HCT116 (cell line): ENCODE data around the gene ZNF423. TPM values are rescaled to one million over a fixed set of nuclear protein-coding genes. Genes with fewer than 3 reads are reported as not detected.

Source experiments
- ATAC-seq: fragments of 200-7000 bp; cut with Tn5 transposase; 2 replicates; pipeline ENCODE4 v1.9.1; 2020; ENCODE audit warnings: mild to moderate bottlenecking, moderate library complexity
- BruUV-seq: library from RNA; stranded (reverse); fragments of 400-500 nt; replicated peaks from 2 replicates; lab custom pipeline; 2021; lab: Mats Ljungman, UMichigan
- CTCF ChIA-PET: fragments of 300-600 bp; sonication (Branson Sonifier 250); formaldehyde crosslinking; loops from one replicate; lab custom pipeline; 2021; ENCODE audit warnings: antibody characterized with exemption; lab: Charles Lee
- POLR2A ChIA-PET: fragments of 300-600, 350-600 bp; sonication (Branson Sonifier 250); formaldehyde crosslinking; loops from one replicate; lab custom pipeline; 2021; ENCODE audit warnings: antibody characterized with exemption; lab: Charles Lee
- RAD21 ChIA-PET, 2 experiments: fragments of 300-600 bp; sonication (Branson Sonifier 250); formaldehyde crosslinking; loops; one replicate each; lab custom pipeline; 2023; ENCODE audit warnings: low total read pairs in 2 of 2; ENCODE audit not compliant: uncharacterized antibody in 2 of 2, unreplicated experiment in 2 of 2, low non-redundant PET in 1 of 2; lab: Charles Lee
- DNase-seq: peaks from one replicate; pipeline ENCODE4 v3.0.0-alpha.2; 2010; ENCODE audit warnings: low read depth, low spot score
- H2AFZ ChIP-seq: fragments of 200-600 bp; shearing (Covaris generic), sonication (generic); 2 replicates; pipeline ENCODE4 v1.6.1; 2017; ENCODE audit warnings: low read depth, mixed run types, mixed read lengths, antibody characterized with exemption, low read length; ENCODE audit not compliant: poor library complexity, severe bottlenecking
- H3K27ac ChIP-seq: 2 replicates; pipeline ENCODE4 v1.5.1; 2012; ENCODE audit warnings: low read depth, low read length
- H3K27me3 ChIP-seq: fragments of 200-600 bp; sonication (generic); 2 replicates; pipeline ENCODE4 v1.6.1; 2016; ENCODE audit warnings: mixed run types, low read length, mixed read lengths; ENCODE audit not compliant: insufficient read depth
- H3K36me3 ChIP-seq, 2 experiments: fragments of 200-500 bp in 1 of 2; fragments of 200-600 bp in 1 of 2; sonication (Bioruptor generic) in 1 of 2; sonication (generic) in 1 of 2; 2 replicates each; pipeline versions ENCODE4 v1.5.1 to v1.6.1; 2014 to 2016; ENCODE audit warnings: low read length in 2 of 2, inconsistent platforms in 1 of 2, mixed read lengths in 1 of 2, mixed run types in 1 of 2; ENCODE audit not compliant: insufficient read depth in 2 of 2, control insufficient read depth in 1 of 2
- H3K4me1 ChIP-seq, 2 experiments: fragments of 200-600 bp in 1 of 2; sonication (generic) in 1 of 2; 2 replicates each; pipeline versions ENCODE4 v1.5.1 to v1.6.1; 2012 to 2017; ENCODE audit warnings: low read length in 2 of 2, inconsistent platforms in 1 of 2, mild to moderate bottlenecking in 1 of 2, mixed read lengths in 1 of 2, mixed run types in 1 of 2, moderate library complexity in 1 of 2; ENCODE audit not compliant: insufficient read depth in 2 of 2, control insufficient read depth in 1 of 2
- H3K4me2 ChIP-seq: fragments of 200-600 bp; sonication (generic); 2 replicates; pipeline ENCODE4 v1.6.1; 2017; ENCODE audit warnings: mixed run types, low read length, mixed read lengths
- H3K4me3 ChIP-seq, 2 experiments: fragments of 200-600 bp in 1 of 2; sonication (generic) in 1 of 2; replicated peaks in 1 of 2; 2 replicates each; pipeline ENCODE4 v1.5.1; 2011 to 2016; ENCODE audit warnings: low read length in 2 of 2, control low read depth in 1 of 2, low read depth in 1 of 2, mild to moderate bottlenecking in 1 of 2, mixed read lengths in 1 of 2, mixed run types in 1 of 2
- H3K79me2 ChIP-seq: fragments of 200-600 bp; sonication (generic); 2 replicates; pipeline ENCODE4 v1.6.1; 2017; ENCODE audit warnings: mild to moderate bottlenecking, mixed run types, low read length, moderate library complexity, mixed read lengths; ENCODE audit not compliant: insufficient read depth
- H3K9ac ChIP-seq: fragments of 200-600 bp; sonication (generic); 2 replicates; pipeline ENCODE4 v1.6.1; 2016; ENCODE audit warnings: low read length, mixed read lengths
- H3K9me2 ChIP-seq: fragments of 200-600 bp; sonication (generic), shearing (Covaris generic); 2 replicates; pipeline ENCODE4 v1.6.1; 2017; ENCODE audit warnings: mixed run types, mild to moderate bottlenecking, moderate library complexity; ENCODE audit not compliant: insufficient read depth
- H3K9me3 ChIP-seq, 2 experiments: fragments of 200-500 bp in 1 of 2; fragments of 200-600 bp in 1 of 2; sonication (Bioruptor generic) in 1 of 2; sonication (generic) in 1 of 2; 2 replicates each; pipeline ENCODE4 v1.6.1; 2014 to 2017; ENCODE audit warnings: low read length in 2 of 2, mixed read lengths in 2 of 2, inconsistent platforms in 1 of 2, low read depth in 1 of 2, mild to moderate bottlenecking in 1 of 2, mixed run types in 1 of 2, moderate library complexity in 1 of 2; ENCODE audit not compliant: control insufficient read depth in 1 of 2, insufficient read depth in 1 of 2
- H4K20me1 ChIP-seq: fragments of 200-600 bp; sonication (generic), shearing (Covaris generic); 2 replicates; pipeline ENCODE4 v1.6.1; 2017; ENCODE audit warnings: mixed run types, mild to moderate bottlenecking, moderate library complexity; ENCODE audit not compliant: insufficient read depth
- CBX3 ChIP-seq: IDR thresholded peaks from 2 replicates; pipeline ENCODE4 v1.6.1; 2012; ENCODE audit warnings: low read depth
- CEBPB ChIP-seq: IDR thresholded peaks from 2 replicates; pipeline ENCODE4 v1.6.1; 2012; ENCODE audit warnings: low read depth
- EGR1 ChIP-seq: IDR thresholded peaks from 2 replicates; pipeline ENCODE4 v1.6.1; 2012; ENCODE audit warnings: low read depth
- EZH2phosphoT487 ChIP-seq: fragments of 200-600 bp; IDR thresholded peaks from 2 replicates; pipeline ENCODE4 v1.6.1; 2018; ENCODE audit warnings: antibody characterized with exemption, borderline replicate concordance
- FOSL1 ChIP-seq: IDR thresholded peaks from 2 replicates; pipeline ENCODE4 v1.6.1; 2012; ENCODE audit warnings: low read depth
- JUND ChIP-seq: IDR thresholded peaks from 2 replicates; pipeline ENCODE4 v1.6.1; 2012
- POLR2A ChIP-seq: IDR thresholded peaks from 2 replicates; pipeline ENCODE4 v1.7.0; 2011; ENCODE audit warnings: borderline replicate concordance; ENCODE audit not compliant: insufficient read depth, insufficient read length; ENCODE audit errors: extremely low read depth
- POLR2AphosphoS5 ChIP-seq: IDR thresholded peaks from 2 replicates; pipeline ENCODE4 v1.6.1; 2011; ENCODE audit warnings: mild to moderate bottlenecking, low read depth, low read length, moderate library complexity
- SIN3A ChIP-seq: IDR thresholded peaks from 2 replicates; pipeline ENCODE4 v1.6.1; 2012; ENCODE audit warnings: low read depth
- SRF ChIP-seq: IDR thresholded peaks from 2 replicates; pipeline ENCODE4 v1.6.1; 2012; ENCODE audit warnings: low read depth
- TCF7L2 ChIP-seq: IDR thresholded peaks from 2 replicates; pipeline ENCODE4 v1.7.0; 2011; ENCODE audit warnings: borderline replicate concordance, inconsistent platforms; ENCODE audit not compliant: insufficient read depth, insufficient read length; ENCODE audit errors: extremely low read depth
- ZNF274 ChIP-seq: fragments of 200-500 bp; sonication (Bioruptor generic); IDR thresholded peaks from 2 replicates; pipeline ENCODE4 v1.6.1; 2014; ENCODE audit warnings: mild to moderate bottlenecking, low read depth, low read length, inconsistent platforms
- intact Hi-C: fragments of 100-400 bp; cut with micrococcal nuclease; formaldehyde crosslinking; loops from 2 replicates; pipeline ENCODE4 v1.10.0; 2022
- total RNA-seq: library from RNA; stranded (reverse); gene quantifications from one replicate; pipeline ENCODE4 v1.2.1, GENCODE V29; 2021; ENCODE audit not compliant: unreplicated experiment
- TF ChIP-seq, protein P1 (sequence below): IDR thresholded peaks from 2 replicates; pipeline ENCODE4 v1.6.1; 2012
- TF ChIP-seq, protein P2 (sequence below), 3 experiments: fragments of 200-600 bp in 1 of 3; sonication (generic) in 1 of 3; IDR thresholded peaks in 2 of 3; conservative IDR thresholded peaks in 1 of 3; 2 replicates each; pipeline ENCODE4 v1.5.1; 2012 to 2017; ENCODE audit warnings: low read depth in 2 of 3, low read length in 2 of 3, antibody characterized with exemption in 1 of 3, borderline replicate concordance in 1 of 3, control low read depth in 1 of 3, mild to moderate bottlenecking in 1 of 3, mixed read lengths in 1 of 3, mixed run types in 1 of 3, moderate library complexity in 1 of 3; ENCODE audit not compliant: insufficient read depth in 1 of 3

ZNF423 gene
- total RNA-seq, 1 experiment from 2014 or later: 0.22 TPM

DNA sequence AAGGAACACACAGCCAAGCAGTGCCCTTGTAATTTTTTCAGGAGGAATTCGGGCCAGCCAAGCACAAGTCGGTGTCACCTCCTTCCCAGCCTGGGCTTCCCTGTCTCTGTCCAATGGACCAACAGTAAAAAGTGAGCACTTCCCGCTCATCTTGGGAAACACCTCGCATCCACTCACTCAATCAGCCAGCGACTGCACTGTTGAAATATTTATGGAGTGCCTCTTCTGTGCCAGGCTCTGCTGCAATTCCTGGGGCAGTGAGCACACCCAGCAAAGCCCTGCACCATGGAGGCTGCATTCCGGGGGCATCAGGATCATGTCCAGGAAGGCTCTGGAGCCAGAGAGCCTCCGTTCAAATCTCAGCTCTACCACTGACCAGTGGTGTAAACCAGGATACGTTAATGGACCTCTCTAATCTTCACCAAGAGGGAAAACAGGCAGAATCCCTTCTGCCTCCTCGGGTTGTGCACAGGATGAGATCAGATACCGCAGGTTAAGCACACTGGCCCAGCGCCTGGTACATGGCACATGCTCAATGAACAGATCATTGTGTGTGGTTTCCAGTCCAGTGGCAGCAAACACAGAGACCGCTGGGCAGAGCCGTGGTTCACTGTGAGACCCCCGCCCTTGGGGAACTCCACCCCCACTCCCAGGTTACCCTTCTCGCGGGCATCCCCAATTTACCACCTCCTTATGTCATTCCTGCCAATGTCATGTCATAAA, 194.3 kb downstream of the ZNF423 start:
- ChIA-PET RAD21 (no interaction called here), POLR2A (no interaction called here), CTCF (no interaction called here)
- no TSS peak for BruUV-seq
- H3K4me2 ChIP-seq: no peak overlapping the region
- no peaks in the 10 kb centered on the region for H3K9me2 ChIP-seq
- H3K4me1 ChIP-seq: no peaks in the 10 kb centered on the region
- no peaks in the 10 kb centered on the region for H4K20me1 ChIP-seq
- DNase-seq (no peak), ATAC-seq (no peak)
- no peaks in the 10 kb centered on the region for H3K9me3 ChIP-seq
- H2AFZ ChIP-seq: no peak overlapping the region
- intact Hi-C loops: no loop called here
- H3K27ac ChIP-seq: no peak overlapping the region
- no peaks in the 10 kb centered on the region for H3K27me3 ChIP-seq
- H3K36me3 ChIP-seq: no peaks in the 10 kb centered on the region
- TF ChIP-seq CBX3 (no peak), SIN3A (no peak), SRF (no peak), POLR2A (no peak), ZNF274 (no peak), JUND (no peak), CEBPB (no peak), TCF7L2 (no peak), EZH2phosphoT487 (no peak), EGR1 (no peak), POLR2AphosphoS5 (no peak), FOSL1 (no peak)
- TF ChIP-seq, protein P1, sequence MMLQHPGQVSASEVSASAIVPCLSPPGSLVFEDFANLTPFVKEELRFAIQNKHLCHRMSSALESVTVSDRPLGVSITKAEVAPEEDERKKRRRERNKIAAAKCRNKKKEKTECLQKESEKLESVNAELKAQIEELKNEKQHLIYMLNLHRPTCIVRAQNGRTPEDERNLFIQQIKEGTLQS: no peak
- TF ChIP-seq, protein P2, sequence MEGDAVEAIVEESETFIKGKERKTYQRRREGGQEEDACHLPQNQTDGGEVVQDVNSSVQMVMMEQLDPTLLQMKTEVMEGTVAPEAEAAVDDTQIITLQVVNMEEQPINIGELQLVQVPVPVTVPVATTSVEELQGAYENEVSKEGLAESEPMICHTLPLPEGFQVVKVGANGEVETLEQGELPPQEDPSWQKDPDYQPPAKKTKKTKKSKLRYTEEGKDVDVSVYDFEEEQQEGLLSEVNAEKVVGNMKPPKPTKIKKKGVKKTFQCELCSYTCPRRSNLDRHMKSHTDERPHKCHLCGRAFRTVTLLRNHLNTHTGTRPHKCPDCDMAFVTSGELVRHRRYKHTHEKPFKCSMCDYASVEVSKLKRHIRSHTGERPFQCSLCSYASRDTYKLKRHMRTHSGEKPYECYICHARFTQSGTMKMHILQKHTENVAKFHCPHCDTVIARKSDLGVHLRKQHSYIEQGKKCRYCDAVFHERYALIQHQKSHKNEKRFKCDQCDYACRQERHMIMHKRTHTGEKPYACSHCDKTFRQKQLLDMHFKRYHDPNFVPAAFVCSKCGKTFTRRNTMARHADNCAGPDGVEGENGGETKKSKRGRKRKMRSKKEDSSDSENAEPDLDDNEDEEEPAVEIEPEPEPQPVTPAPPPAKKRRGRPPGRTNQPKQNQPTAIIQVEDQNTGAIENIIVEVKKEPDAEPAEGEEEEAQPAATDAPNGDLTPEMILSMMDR (IDR thresholded peaks at IDR 0.05 in 2 of 3, conservative IDR thresholded peaks at IDR 0.05 in 1 of 3; ENCODE audit: borderline replicate concordance in 1 of 3, insufficient read depth in 1 of 3, low read depth in 2 of 3, low read length in 2 of 3): no peak
- TF ChIP-seq, all 23 proteins: peak for 0
- Histone ChIP-seq H3K79me2 (no peaks in the 10 kb centered on the region), H3K4me3 (no peak overlapping the region), H3K9ac (no peak overlapping the region)
